ENCODE results near the gene TEPSIN. TPM values are rescaled to one million over a fixed set of nuclear protein-coding genes. Genes with fewer than 3 reads are reported as not detected.

Gene TEPSIN
- total RNA-seq, 2 donors from 2014 or later: 26.3 to 35.0 TPM

DNA sequence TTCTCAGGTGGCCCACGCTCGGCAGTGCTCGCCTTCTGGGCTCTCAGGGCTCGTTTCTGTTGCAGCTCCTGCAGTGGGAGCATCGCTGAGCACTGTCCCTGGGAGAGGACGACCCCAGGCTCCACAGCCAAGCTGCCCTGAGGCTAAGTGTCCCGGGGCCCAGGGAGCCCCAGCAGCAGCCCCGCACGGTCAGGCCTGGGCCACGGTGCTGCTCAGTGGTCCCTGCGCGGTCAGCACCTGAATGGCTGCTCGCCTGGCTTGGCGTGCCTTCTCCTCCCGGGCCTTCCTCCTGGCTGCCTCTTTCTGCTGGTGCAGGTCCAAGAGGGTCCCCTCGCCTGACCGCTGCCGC lies 39.4 kb downstream of the TEPSIN start:
- H3K27ac Mint-ChIP-seq: no peak overlapping the region
- no peaks in the 10 kb centered on the region for H3K9me3 Mint-ChIP-seq
- H3K4me1 Mint-ChIP-seq: no peaks in the 10 kb centered on the region
- no peaks in the 10 kb centered on the region for H3K27me3 Mint-ChIP-seq
- no peak overlapping the region for H3K4me3 Mint-ChIP-seq
- H3K36me3 Mint-ChIP-seq (ENCODE audit: low read depth): no peaks in the 10 kb centered on the region
- ATAC-seq (replicated peaks): no peak

- H3K9me3 Mint-ChIP-seq: no peaks in the 10 kb centered on the region
- no peaks in the 10 kb centered on the region for H3K4me1 Mint-ChIP-seq
- no peak overlapping the region for H3K27ac Mint-ChIP-seq
- ATAC-seq (replicated peaks): no peak
- no peaks in the 10 kb centered on the region for H3K27me3 Mint-ChIP-seq
- no peaks in the 10 kb centered on the region for H3K36me3 Mint-ChIP-seq (ENCODE audit: low read depth)
- no peak overlapping the region for H3K4me3 Mint-ChIP-seq
Measured at GRCh38 chr17:81198826-81199481, 39.9 kb downstream of the TEPSIN start.

DNA sequence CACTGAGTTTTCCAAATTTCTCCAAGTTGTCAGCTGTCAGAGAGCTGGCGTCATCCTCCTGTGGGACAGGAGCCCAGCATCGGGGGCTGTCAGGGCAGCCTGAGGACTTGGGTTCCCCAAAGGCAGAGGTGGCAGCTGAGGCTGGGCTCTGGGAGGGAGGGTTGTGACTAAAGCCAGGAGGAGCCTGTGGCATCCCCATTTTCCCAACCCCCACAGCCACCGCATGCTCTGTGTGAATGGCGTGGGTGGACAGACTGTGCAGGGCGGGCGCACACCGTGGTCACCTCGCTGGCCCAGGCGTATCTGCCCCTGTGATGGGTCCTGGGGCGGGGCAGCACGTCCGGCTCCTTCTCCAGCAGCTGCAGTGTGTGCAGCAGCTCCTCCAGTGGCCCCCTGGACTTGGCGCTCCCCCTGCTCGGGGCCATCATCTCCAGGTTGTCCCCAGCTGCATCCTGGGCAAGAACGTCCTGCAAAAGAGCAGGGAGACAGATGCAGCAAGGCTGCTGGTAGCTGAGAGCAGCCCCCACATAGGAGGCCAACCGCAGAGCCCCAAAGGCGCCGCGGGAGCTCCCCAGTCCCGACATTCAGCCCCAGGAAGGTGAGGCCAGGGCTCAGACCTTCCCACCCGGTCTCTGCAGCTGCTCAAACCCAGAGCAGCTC lies 40.9 kb downstream of the TEPSIN start:
- no peak overlapping the region for H3K4me3 Mint-ChIP-seq
- H3K27ac Mint-ChIP-seq: no peak overlapping the region
- no peaks in the 10 kb centered on the region for H3K9me3 Mint-ChIP-seq
- no peak for ATAC-seq (replicated peaks)
- no peaks in the 10 kb centered on the region for H3K36me3 Mint-ChIP-seq (ENCODE audit: low read depth)
- no peaks in the 10 kb centered on the region for H3K27me3 Mint-ChIP-seq
- H3K4me1 Mint-ChIP-seq: no peaks in the 10 kb centered on the region

DNA sequence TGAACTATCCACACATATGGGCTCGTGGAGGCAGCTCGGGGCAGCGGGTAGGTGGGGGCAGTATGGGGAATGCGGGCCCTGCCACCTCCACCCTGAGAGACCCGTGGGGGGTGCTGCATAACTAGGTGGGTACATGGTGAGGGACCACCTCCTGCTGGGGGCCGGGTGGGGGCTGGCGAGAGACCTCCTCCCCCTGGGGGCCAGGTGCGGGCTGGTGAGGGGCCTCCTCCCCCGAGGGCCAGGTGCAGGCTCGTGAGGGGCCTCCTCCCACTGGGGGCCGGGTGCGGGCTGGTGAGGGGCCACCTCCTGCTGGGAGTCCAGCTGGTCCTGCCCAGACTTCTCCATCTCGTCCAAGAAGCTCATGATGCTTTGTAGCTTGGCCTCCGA lies 41.5 kb downstream of the TEPSIN start:
- Mint-ChIP-seq H3K36me3 (ENCODE audit: low read depth) (no peaks in the 10 kb centered on the region), H3K4me1 (no peaks in the 10 kb centered on the region), H3K27ac (no peak overlapping the region), H3K4me3 (no peak overlapping the region), H3K9me3 (no peaks in the 10 kb centered on the region), H3K27me3 (no peaks in the 10 kb centered on the region)
- ATAC-seq (replicated peaks): no peak

DNA sequence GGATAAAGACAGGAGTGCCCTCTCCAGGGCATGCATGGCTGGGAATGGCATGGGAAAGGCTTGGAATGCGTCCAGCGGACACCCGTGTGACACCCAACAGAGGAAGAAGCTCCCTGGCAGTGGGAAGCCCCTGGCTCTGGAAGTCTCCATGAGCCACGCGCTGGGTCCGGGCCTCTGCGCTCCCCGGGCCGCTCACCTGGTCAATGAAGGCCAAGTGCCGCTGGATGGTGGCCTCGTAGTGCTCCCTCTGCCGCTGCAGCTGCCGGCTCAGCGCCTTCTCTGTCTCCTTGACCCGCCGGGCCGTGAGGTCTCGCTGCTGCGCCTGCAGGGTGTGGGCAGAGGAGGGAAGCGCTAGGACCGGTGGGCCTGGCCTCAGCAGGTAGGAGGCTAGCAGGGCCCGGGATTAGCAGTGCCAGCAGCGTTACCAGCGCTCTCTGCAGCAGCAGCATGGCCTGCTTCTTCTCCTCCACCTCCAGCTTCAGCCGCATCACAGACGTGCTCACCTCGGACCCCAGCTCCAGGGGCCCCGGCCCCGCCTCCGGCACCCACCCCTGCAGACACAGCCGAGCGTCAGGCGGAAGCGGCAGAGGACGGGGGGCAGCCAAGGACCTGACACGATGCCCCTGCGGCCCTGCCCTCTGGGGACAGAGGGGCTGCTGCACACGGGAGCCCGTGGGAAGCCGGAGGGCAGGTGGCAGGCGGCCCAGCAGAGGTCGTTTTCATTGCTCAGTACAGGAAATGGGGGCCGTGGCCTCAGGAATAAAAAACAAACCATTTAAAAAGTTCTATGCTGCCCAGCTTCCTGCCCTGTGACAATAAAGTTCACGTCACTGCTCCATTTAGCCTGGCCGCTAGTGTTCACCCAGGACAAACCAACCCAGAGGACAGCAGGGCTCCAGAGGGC lies 42.1 kb downstream of the TEPSIN start:
- H3K4me3 Mint-ChIP-seq: no peak overlapping the region
- no peaks in the 10 kb centered on the region for H3K36me3 Mint-ChIP-seq (ENCODE audit: low read depth)
- H3K4me1 Mint-ChIP-seq: no peaks in the 10 kb centered on the region
- H3K27me3 Mint-ChIP-seq: no peaks in the 10 kb centered on the region
- ATAC-seq (replicated peaks): no peak
- no peaks in the 10 kb centered on the region for H3K9me3 Mint-ChIP-seq
- H3K27ac Mint-ChIP-seq: no peak overlapping the region

GRCh38 chr17:81195941-81196495 lies 42.8 kb downstream of the TEPSIN start:
- no peaks in the 10 kb centered on the region for H3K4me1 Mint-ChIP-seq
- no peak for ATAC-seq (replicated peaks)
- no peaks in the 10 kb centered on the region for H3K27me3 Mint-ChIP-seq
- H3K27ac Mint-ChIP-seq: no peak overlapping the region
- H3K36me3 Mint-ChIP-seq (ENCODE audit: low read depth): no peaks in the 10 kb centered on the region
- H3K9me3 Mint-ChIP-seq: no peaks in the 10 kb centered on the region
- no peak overlapping the region for H3K4me3 Mint-ChIP-seq

DNA sequence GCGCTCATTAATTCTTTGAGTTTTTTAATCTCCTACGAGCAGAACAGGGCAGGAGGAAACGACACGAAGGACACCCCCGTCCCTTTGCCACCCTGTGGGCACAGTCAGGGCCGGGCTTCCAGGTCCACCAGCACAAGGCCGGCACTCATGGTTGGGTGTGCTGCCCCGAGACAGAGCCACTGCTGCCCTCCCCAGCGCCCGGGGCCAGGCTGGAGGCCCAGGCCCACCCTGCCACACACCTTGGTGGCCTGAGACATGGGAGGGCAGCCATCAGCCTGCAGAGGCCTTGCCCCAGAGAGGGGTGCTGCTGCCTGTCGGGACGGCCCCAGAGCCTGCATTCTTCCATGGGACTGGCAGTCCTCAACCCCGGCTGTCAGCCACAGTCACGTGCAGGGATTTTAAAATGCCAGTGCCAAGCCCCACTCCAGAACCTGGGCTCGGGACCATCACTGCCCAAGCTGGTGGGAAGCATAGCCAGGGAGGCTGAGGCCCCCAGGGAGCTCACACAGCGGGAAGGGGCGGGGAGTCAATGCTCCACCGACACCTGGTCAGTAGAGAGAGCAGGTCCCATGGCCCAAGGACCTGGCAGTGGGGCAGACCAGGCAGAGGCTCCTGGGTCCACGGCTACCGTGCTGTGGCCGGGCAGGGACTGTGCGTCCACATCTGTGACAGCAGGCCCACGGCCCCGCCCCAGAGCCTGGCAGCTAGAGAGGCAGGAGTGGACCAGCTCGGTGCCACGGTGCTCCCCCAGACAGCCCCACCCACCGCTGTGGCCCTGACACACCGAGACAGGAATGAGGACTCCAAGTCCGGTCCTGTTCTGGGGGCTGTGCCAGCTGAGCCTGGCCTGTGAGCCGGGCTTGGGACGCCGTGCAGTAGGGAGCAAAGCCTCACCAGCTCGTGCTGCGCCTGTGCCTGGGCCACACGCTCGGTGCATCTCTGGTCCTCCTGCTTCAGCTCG lies 43.6 kb downstream of the TEPSIN start:
- Mint-ChIP-seq H3K4me1 (no peaks in the 10 kb centered on the region), H3K27me3 (no peaks in the 10 kb centered on the region)
- ATAC-seq (replicated peaks): no peak

DNA sequence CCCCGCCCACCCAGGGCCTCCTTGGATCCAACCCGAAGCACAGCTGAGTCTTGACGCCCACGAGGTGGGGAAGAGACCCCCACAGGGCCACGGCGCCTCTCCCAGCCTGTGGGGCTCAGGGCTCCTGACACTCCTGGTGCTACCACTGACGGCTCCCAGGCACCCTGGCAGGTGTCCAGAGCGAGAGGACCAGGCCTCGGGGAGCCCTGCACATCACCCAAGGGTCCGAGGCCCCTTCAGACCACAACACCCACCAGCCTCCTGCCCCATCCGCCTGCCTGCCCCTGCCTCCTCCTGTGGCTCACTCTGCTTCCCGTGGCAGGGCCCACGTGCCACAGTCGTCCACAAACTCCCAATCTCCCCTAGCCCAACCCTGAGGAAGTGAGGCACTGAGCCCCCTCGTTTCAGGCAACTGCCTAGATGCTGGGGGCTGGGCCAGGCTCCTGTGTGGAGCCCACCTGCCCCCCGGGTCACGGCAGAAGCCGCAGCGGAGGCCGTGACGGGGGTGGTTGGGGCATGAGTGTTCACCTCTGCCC lies 44.6 kb downstream of the TEPSIN start:
- no peaks in the 10 kb centered on the region for H3K4me1 Mint-ChIP-seq
- no peak overlapping the region for H3K4me3 Mint-ChIP-seq
- no peaks in the 10 kb centered on the region for H3K36me3 Mint-ChIP-seq (ENCODE audit: low read depth)
- no peak for ATAC-seq (replicated peaks)
- H3K27ac Mint-ChIP-seq: no peak overlapping the region
- H3K27me3 Mint-ChIP-seq: no peaks in the 10 kb centered on the region
- H3K9me3 Mint-ChIP-seq: no peaks in the 10 kb centered on the region

More for the DNA sequence above, 43.6 kb downstream of the TEPSIN start:
- Mint-ChIP-seq H3K36me3 (ENCODE audit: low read depth) (no peaks in the 10 kb centered on the region), H3K9me3 (no peaks in the 10 kb centered on the region), H3K27ac (no peak overlapping the region), H3K4me3 (no peak overlapping the region)

DNA sequence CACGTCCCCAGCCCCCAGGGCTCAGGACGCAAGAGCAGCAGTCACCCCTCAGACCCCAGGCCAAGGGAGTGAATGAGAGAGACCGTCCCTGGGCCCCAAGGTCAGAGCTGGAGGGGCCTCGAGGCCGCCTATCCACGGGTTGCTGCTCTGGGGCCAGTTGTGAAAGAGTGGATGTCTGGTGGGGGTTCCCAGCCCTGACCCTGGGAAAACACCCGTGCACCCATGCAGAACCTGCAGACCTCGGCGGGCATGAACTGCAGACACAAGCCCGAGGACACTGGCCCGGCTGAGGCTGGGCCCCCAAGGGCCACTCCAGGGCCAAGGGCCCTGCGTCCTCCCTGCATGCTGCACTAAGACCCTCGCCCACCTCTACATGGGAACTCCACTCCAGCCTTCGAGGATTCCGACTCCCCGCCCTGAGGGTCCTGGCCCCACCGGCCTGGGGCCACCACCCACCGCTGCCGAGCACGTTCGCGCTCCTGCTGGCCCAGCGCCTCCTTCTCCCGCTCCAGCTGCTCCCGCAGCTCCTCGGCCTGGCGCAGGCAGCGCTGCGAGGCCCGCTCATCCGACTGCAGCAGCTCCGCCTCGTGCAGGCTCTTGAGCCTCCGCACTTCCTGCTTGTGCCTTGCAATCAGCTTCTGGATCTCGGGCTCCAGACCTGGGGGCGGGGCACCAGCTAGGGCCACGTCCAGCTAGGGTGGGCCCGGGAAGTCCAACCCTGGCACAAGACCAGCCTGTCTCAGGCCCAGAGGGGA lies 45.2 kb downstream of the TEPSIN start:
- Mint-ChIP-seq H3K9me3 (no peaks in the 10 kb centered on the region), H3K27me3 (no peaks in the 10 kb centered on the region), H3K4me3 (no peak overlapping the region), H3K4me1 (no peaks in the 10 kb centered on the region), H3K36me3 (ENCODE audit: low read depth) (no peaks in the 10 kb centered on the region), H3K27ac (no peak overlapping the region)
- ATAC-seq (replicated peaks): no peak

GRCh38 chr17:81193051-81193410 lies 45.8 kb downstream of the TEPSIN start:
- H3K27me3 Mint-ChIP-seq: no peaks in the 10 kb centered on the region
- no peak for ATAC-seq (replicated peaks)
- H3K27ac Mint-ChIP-seq: no peak overlapping the region
- H3K9me3 Mint-ChIP-seq: no peaks in the 10 kb centered on the region
- H3K4me1 Mint-ChIP-seq: no peaks in the 10 kb centered on the region
- H3K36me3 Mint-ChIP-seq (ENCODE audit: low read depth): no peaks in the 10 kb centered on the region
- H3K4me3 Mint-ChIP-seq: no peak overlapping the region

GRCh38 chr17:81192386-81193050 lies 46.3 kb downstream of the TEPSIN start:
- ATAC-seq (replicated peaks): no peak
- Mint-ChIP-seq H3K27ac (no peak overlapping the region), H3K9me3 (no peaks in the 10 kb centered on the region), H3K36me3 (ENCODE audit: low read depth) (no peaks in the 10 kb centered on the region), H3K4me1 (no peaks in the 10 kb centered on the region), H3K27me3 (no peaks in the 10 kb centered on the region), H3K4me3 (no peak overlapping the region)

GRCh38 chr17:81191646-81192045 lies 47.2 kb downstream of the TEPSIN start:
- ATAC-seq (replicated peaks): no peak
- Mint-ChIP-seq H3K4me3 (no peak overlapping the region), H3K27ac (no peak overlapping the region), H3K9me3 (no peaks in the 10 kb centered on the region), H3K4me1 (no peaks in the 10 kb centered on the region), H3K27me3 (no peaks in the 10 kb centered on the region), H3K36me3 (ENCODE audit: low read depth) (no peaks in the 10 kb centered on the region)

DNA sequence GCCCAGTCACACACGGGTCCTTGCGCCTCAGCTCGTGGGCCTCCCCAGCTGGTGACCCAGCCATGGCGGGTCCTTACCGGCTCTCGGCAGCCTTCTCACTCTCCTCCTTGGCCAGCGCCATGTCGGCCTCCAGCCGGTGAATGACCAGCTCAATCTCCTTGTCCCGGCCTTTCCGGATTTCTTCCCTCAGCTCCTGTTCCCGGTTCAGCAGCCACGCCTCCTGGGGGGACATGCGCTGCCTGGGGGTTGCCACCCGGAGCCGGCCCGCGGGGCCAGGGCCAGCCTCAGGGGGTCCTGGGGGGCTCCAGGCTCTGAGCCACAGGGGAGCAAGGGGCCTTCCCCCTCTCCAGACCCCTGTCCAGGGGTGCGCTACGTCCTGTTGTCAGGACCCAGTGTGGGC lies 47.7 kb downstream of the TEPSIN start:
- Mint-ChIP-seq H3K27ac (no peak overlapping the region), H3K4me3 (no peak overlapping the region), H3K36me3 (ENCODE audit: low read depth) (no peaks in the 10 kb centered on the region), H3K27me3 (no peaks in the 10 kb centered on the region), H3K4me1 (no peaks in the 10 kb centered on the region), H3K9me3 (no peaks in the 10 kb centered on the region)
- no peak for ATAC-seq (replicated peaks)

Data from activated T-helper 17 cell treated with anti-CD3 and anti-CD28 coated beads, Interleukin-2, amount 50 U/mL, for 72 hours (primary cell).